ENCODE results near the gene FN3KRP. TPM values are rescaled to one million over a fixed set of nuclear protein-coding genes. Genes with fewer than 3 reads are reported as not detected.

The FN3KRP gene
- total and polyA plus RNA-seq, 2 of the 13 experiments (the other 11 are each of a cell fraction or from before 2014, with no cell fraction given) = 22.4 to 28.2 TPM

DNA sequence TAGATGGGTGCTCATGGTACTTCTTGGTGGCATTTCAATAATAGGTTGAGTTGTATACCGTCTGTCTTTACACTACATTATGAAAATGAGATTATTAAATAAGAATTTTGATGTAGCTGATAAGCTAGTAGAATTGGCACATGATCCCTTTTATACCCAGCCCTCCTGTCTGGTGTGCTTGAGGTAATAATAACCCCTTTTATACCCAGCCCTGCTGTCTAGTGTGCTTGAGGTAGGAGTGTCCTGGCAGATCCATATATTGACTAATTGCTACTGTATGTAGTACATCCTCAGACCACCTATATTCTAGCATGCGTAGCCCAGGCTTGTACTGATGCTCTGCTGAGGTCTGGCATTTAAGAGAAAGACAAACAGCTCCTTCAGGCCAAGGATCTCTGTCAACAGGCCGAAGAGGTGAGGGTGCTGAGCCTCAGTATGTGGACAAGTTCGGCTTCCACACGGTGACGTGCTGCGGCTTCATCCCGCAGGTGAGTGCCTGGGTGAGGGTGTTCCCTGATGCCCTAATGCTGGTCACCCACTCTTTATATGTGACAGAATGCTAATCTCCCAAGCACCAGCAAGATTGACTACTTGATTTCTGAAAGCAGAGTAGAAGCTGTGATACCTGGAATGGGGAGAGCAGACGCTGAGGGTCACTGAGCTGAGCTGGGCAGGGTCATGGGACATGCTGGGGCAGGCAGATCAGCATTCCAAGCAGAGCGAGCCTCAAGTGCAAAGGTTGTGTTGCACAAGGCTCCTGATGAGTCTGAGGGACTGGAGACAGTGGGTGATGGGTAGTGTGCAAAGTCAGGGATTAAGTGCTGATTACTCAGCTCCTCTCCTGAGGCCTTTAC is 24.6 kb downstream of the FN3KRP start (continued):
- TF ChIP-seq, protein P1, sequence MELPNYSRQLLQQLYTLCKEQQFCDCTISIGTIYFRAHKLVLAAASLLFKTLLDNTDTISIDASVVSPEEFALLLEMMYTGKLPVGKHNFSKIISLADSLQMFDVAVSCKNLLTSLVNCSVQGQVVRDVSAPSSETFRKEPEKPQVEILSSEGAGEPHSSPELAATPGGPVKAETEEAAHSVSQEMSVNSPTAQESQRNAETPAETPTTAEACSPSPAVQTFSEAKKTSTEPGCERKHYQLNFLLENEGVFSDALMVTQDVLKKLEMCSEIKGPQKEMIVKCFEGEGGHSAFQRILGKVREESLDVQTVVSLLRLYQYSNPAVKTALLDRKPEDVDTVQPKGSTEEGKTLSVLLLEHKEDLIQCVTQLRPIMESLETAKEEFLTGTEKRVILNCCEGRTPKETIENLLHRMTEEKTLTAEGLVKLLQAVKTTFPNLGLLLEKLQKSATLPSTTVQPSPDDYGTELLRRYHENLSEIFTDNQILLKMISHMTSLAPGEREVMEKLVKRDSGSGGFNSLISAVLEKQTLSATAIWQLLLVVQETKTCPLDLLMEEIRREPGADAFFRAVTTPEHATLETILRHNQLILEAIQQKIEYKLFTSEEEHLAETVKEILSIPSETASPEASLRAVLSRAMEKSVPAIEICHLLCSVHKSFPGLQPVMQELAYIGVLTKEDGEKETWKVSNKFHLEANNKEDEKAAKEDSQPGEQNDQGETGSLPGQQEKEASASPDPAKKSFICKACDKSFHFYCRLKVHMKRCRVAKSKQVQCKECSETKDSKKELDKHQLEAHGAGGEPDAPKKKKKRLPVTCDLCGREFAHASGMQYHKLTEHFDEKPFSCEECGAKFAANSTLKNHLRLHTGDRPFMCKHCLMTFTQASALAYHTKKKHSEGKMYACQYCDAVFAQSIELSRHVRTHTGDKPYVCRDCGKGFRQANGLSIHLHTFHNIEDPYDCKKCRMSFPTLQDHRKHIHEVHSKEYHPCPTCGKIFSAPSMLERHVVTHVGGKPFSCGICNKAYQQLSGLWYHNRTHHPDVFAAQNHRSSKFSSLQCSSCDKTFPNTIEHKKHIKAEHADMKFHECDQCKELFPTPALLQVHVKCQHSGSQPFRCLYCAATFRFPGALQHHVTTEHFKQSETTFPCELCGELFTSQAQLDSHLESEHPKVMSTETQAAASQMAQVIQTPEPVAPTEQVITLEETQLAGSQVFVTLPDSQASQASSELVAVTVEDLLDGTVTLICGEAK (IDR thresholded peaks at IDR 0.05) = no peak
- TF ChIP-seq, protein P1 (CRISPR knock-in tag; IDR thresholded peaks at IDR 0.05) = peak; percentile 69; the same call in 1 of the 2 replicates
- TF ChIP-seq HIVEP1 (CRISPR knock-in tag; IDR thresholded peaks at IDR 0.05) = peak; percentile 74; the same call in 1 of the 2 replicates
- TF ChIP-seq, protein P2, sequence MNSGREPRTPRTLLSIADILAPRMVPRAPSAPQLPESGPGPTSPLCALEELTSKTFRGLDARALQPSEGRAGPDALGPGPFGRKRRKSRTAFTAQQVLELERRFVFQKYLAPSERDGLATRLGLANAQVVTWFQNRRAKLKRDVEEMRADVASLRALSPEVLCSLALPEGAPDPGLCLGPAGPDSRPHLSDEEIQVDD (CRISPR knock-in tag; IDR thresholded peaks at IDR 0.05; ENCODE audit: borderline replicate concordance) = no peak
- TF ChIP-seq, protein P3, sequence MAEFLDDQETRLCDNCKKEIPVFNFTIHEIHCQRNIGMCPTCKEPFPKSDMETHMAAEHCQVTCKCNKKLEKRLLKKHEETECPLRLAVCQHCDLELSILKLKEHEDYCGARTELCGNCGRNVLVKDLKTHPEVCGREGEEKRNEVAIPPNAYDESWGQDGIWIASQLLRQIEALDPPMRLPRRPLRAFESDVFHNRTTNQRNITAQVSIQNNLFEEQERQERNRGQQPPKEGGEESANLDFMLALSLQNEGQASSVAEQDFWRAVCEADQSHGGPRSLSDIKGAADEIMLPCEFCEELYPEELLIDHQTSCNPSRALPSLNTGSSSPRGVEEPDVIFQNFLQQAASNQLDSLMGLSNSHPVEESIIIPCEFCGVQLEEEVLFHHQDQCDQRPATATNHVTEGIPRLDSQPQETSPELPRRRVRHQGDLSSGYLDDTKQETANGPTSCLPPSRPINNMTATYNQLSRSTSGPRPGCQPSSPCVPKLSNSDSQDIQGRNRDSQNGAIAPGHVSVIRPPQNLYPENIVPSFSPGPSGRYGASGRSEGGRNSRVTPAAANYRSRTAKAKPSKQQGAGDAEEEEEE (CRISPR knock-in tag; IDR thresholded peaks at IDR 0.05; ENCODE audit: borderline replicate concordance) = 0 out of 2 replicates have a peak, but pooled peaks have one; percentile 8
- 0 out of 2 replicates have a peak, but pooled peaks have one; percentile 35 for TF ChIP-seq ZNF557 (CRISPR knock-in tag; IDR thresholded peaks at IDR 0.05)
- peak; percentile 85 to 87; a peak in 3 of 4 replicates for TF ChIP-seq EP300 (IDR thresholded peaks at IDR 0.05; ENCODE audit: low read depth in 2 of 2, low read length in 2 of 2)
- TF ChIP-seq EP300 (CRISPR knock-in tag; IDR thresholded peaks at IDR 0.05; ENCODE audit: borderline replicate concordance) = peak; percentile 85
- TF ChIP-seq FOXA3 (CRISPR knock-in tag; IDR thresholded peaks at IDR 0.05) = peak; percentile 88
- TF ChIP-seq, protein P4, sequence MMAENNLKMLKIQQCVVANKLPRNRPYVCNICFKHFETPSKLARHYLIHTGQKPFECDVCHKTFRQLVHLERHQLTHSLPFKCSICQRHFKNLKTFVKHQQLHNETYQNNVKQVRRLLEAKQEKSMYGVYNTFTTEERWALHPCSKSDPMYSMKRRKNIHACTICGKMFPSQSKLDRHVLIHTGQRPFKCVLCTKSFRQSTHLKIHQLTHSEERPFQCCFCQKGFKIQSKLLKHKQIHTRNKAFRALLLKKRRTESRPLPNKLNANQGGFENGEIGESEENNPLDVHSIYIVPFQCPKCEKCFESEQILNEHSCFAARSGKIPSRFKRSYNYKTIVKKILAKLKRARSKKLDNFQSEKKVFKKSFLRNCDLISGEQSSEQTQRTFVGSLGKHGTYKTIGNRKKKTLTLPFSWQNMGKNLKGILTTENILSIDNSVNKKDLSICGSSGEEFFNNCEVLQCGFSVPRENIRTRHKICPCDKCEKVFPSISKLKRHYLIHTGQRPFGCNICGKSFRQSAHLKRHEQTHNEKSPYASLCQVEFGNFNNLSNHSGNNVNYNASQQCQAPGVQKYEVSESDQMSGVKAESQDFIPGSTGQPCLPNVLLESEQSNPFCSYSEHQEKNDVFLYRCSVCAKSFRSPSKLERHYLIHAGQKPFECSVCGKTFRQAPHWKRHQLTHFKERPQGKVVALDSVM (CRISPR knock-in tag; IDR thresholded peaks at IDR 0.05) = no peak; the same call in 1 of the 2 replicates
- TF ChIP-seq NPAS2 (CRISPR knock-in tag; IDR thresholded peaks at IDR 0.05; ENCODE audit: borderline replicate concordance) = no peak
- no peak for TF ChIP-seq NONO (IDR thresholded peaks at IDR 0.05)
- peak; percentile 87 for TF ChIP-seq NONO (CRISPR knock-in tag; conservative IDR thresholded peaks at IDR 0.05)
- no peak for TF ChIP-seq NR3C1 (CRISPR knock-in tag; IDR thresholded peaks at IDR 0.05)
